Activated naive CD8-positive, alpha-beta T cell (primary cell): ENCODE measurements around the gene AMPH.
"Not testable (repeated sequence)": the region's sequence is repeated elsewhere in the genome, so short reads cannot be mapped to it uniquely, and the experiment has no call there.

Experiments used
- H3K27ac Mint-ChIP-seq: one replicate; pipeline ENCODE4 v1.8.0; 2021; ENCODE audit warnings: mixed read lengths
- H3K27me3 Mint-ChIP-seq: one replicate; pipeline ENCODE4 v1.8.0; 2021; ENCODE audit warnings: mixed read lengths
- H3K36me3 Mint-ChIP-seq: one replicate; pipeline ENCODE4 v1.8.0; 2021; ENCODE audit warnings: mixed read lengths
- H3K4me1 Mint-ChIP-seq: one replicate; pipeline ENCODE4 v1.8.0; 2021; ENCODE audit warnings: low read depth, mixed read lengths
- H3K4me3 Mint-ChIP-seq: one replicate; pipeline ENCODE4 v1.8.0; 2021; ENCODE audit warnings: mild to moderate bottlenecking, mixed read lengths
- H3K9me3 Mint-ChIP-seq: one replicate; pipeline ENCODE4 v1.8.0; 2021; ENCODE audit warnings: low read depth, mixed read lengths

Gene AMPH

GRCh38 chr7:38432671-38433070 is 198.5 kb downstream of the AMPH start:
- Mint-ChIP-seq H3K27me3 (no peaks in the 10 kb centered on the region), H3K36me3 (peaks cover 3% of the 10 kb centered on the region), H3K27ac (no peak overlapping the region), H3K4me3 (no peak overlapping the region), H3K9me3 (no peaks in the 10 kb centered on the region), H3K4me1 (peaks cover 26% of the 10 kb centered on the region)

- Mint-ChIP-seq H3K27ac (no peak overlapping the region), H3K4me1 (peaks cover 32% of the 10 kb centered on the region), H3K36me3 (peaks cover 3% of the 10 kb centered on the region), H3K9me3 (no peaks in the 10 kb centered on the region), H3K4me3 (no peak overlapping the region), H3K27me3 (no peaks in the 10 kb centered on the region)
Measured at GRCh38 chr7:38432080-38432479, 199.1 kb downstream of the AMPH start.

GRCh38 chr7:38429057-38429456 is 202.1 kb downstream of the AMPH start:
- peaks cover 58% of the 10 kb centered on the region for H3K4me1 Mint-ChIP-seq
- H3K4me3 Mint-ChIP-seq, result no peak overlapping the region
- no peaks in the 10 kb centered on the region for H3K27me3 Mint-ChIP-seq
- no peak overlapping the region for H3K27ac Mint-ChIP-seq
- peaks cover 3% of the 10 kb centered on the region for H3K36me3 Mint-ChIP-seq
- H3K9me3 Mint-ChIP-seq, result peaks cover 5% of the 10 kb centered on the region

- peaks cover 5% of the 10 kb centered on the region for H3K9me3 Mint-ChIP-seq
- no peak overlapping the region for H3K27ac Mint-ChIP-seq
- H3K27me3 Mint-ChIP-seq, result no peaks in the 10 kb centered on the region
- peaks cover 3% of the 10 kb centered on the region for H3K36me3 Mint-ChIP-seq
- no peak overlapping the region for H3K4me3 Mint-ChIP-seq
- peaks cover 62% of the 10 kb centered on the region for H3K4me1 Mint-ChIP-seq
Measured at GRCh38 chr7:38428041-38428440, 203.1 kb downstream of the AMPH start.

GRCh38 chr7:38427279-38427955 is 203.8 kb downstream of the AMPH start:
- Mint-ChIP-seq H3K4me3 (peak overlapping the region; percentile 17), H3K36me3 (peaks cover 3% of the 10 kb centered on the region), H3K9me3 (peaks cover 5% of the 10 kb centered on the region), H3K27me3 (no peaks in the 10 kb centered on the region), H3K4me1 (peaks cover 56% of the 10 kb centered on the region), H3K27ac (peak overlapping the region; percentile 82)

- Mint-ChIP-seq H3K27me3 (no peaks in the 10 kb centered on the region), H3K4me1 (peaks cover 59% of the 10 kb centered on the region), H3K4me3 (peak overlapping the region; percentile 38), H3K27ac (peak overlapping the region; percentile 91), H3K36me3 (peaks cover 6% of the 10 kb centered on the region), H3K9me3 (peaks cover 5% of the 10 kb centered on the region)
Measured at GRCh38 chr7:38425509-38425908, 205.7 kb downstream of the AMPH start.

GRCh38 chr7:38424750-38425463 is 206.3 kb downstream of the AMPH start:
- Mint-ChIP-seq H3K27me3 (no peaks in the 10 kb centered on the region), H3K27ac (peak overlapping the region; percentile 91), H3K4me1 (peaks cover 59% of the 10 kb centered on the region), H3K36me3 (peaks cover 6% of the 10 kb centered on the region), H3K4me3 (peak overlapping the region; percentile 11), H3K9me3 (peaks cover 5% of the 10 kb centered on the region)

- no peak overlapping the region for H3K4me3 Mint-ChIP-seq
- H3K36me3 Mint-ChIP-seq, result no peaks in the 10 kb centered on the region
- H3K27me3 Mint-ChIP-seq, result no peaks in the 10 kb centered on the region
- H3K4me1 Mint-ChIP-seq, result peaks cover 24% of the 10 kb centered on the region
- no peak overlapping the region for H3K27ac Mint-ChIP-seq
- H3K9me3 Mint-ChIP-seq, result no peaks in the 10 kb centered on the region
Measured at GRCh38 chr7:38413784-38414183, 217.4 kb downstream of the AMPH start.

- Mint-ChIP-seq H3K9me3 (no peaks in the 10 kb centered on the region), H3K36me3 (no peaks in the 10 kb centered on the region), H3K4me1 (peaks cover 24% of the 10 kb centered on the region), H3K27me3 (no peaks in the 10 kb centered on the region), H3K27ac (no peak overlapping the region), H3K4me3 (no peak overlapping the region)
Measured at GRCh38 chr7:38411404-38411803, 219.8 kb downstream of the AMPH start.

GRCh38 chr7:38410056-38410455 is 221.1 kb downstream of the AMPH start:
- Mint-ChIP-seq H3K27me3 (no peaks in the 10 kb centered on the region), H3K4me1 (peaks cover 24% of the 10 kb centered on the region), H3K4me3 (no peak overlapping the region), H3K36me3 (no peaks in the 10 kb centered on the region), H3K27ac (no peak overlapping the region), H3K9me3 (no peaks in the 10 kb centered on the region)

GRCh38 chr7:38409531-38409930 is 221.6 kb downstream of the AMPH start:
- Mint-ChIP-seq H3K27me3 (no peaks in the 10 kb centered on the region), H3K4me1 (peaks cover 24% of the 10 kb centered on the region), H3K27ac (no peak overlapping the region), H3K9me3 (no peaks in the 10 kb centered on the region), H3K36me3 (peaks cover 3% of the 10 kb centered on the region), H3K4me3 (no peak overlapping the region)

GRCh38 chr7:38398725-38399321 is 232.3 kb downstream of the AMPH start:
- Mint-ChIP-seq H3K36me3 (no peaks in the 10 kb centered on the region), H3K27ac (no peak overlapping the region), H3K4me3 (no peak overlapping the region), H3K9me3 (no peaks in the 10 kb centered on the region), H3K4me1 (peaks cover 2% of the 10 kb centered on the region), H3K27me3 (no peaks in the 10 kb centered on the region)

GRCh38 chr7:38396852-38397251 is 234.3 kb downstream of the AMPH start:
- Mint-ChIP-seq H3K4me3 (no peak overlapping the region), H3K27ac (no peak overlapping the region), H3K27me3 (no peaks in the 10 kb centered on the region), H3K36me3 (no peaks in the 10 kb centered on the region), H3K4me1 (peaks cover 2% of the 10 kb centered on the region), H3K9me3 (no peaks in the 10 kb centered on the region)

GRCh38 chr7:38395921-38396552 is 235.1 kb downstream of the AMPH start:
- not testable (repeated sequence) for H3K4me3 Mint-ChIP-seq, H3K27me3 Mint-ChIP-seq, H3K4me1 Mint-ChIP-seq, H3K9me3 Mint-ChIP-seq, H3K27ac Mint-ChIP-seq, H3K36me3 Mint-ChIP-seq

GRCh38 chr7:38394660-38395059 is 236.5 kb downstream of the AMPH start:
- Mint-ChIP-seq H3K4me1 (peaks cover 3% of the 10 kb centered on the region), H3K9me3 (no peaks in the 10 kb centered on the region), H3K4me3 (no peak overlapping the region), H3K27ac (no peak overlapping the region), H3K27me3 (no peaks in the 10 kb centered on the region), H3K36me3 (no peaks in the 10 kb centered on the region)
